ENCODE results near the gene MRAS.

MRAS gene

GRCh38 chr3:138394686-138395085 is 46.3 kb downstream of the MRAS start:
- H3K27ac ChIP-seq: no peak overlapping the region
- no peak for TF ChIP-seq CTCF (conservative IDR thresholded peaks at IDR 0.05; ENCODE audit: low read depth, low read length)

GRCh38 chr3:138395865-138396751 is 47.7 kb downstream of the MRAS start:
- H2AFZ ChIP-seq (ENCODE audit: low read depth): no peak overlapping the region
- H3K9ac ChIP-seq: no peak overlapping the region
- no peaks in the 10 kb centered on the region for H3K36me3 ChIP-seq (ENCODE audit: insufficient read depth)
- H3K4me2 ChIP-seq: no peak overlapping the region
- no peak overlapping the region for H3K27ac ChIP-seq
- H3K4me3 ChIP-seq (IDR thresholded peaks at IDR 0.05; ENCODE audit: insufficient read depth, low read depth, low read length): no peak overlapping the region
- no peak for TF ChIP-seq CTCF (conservative IDR thresholded peaks at IDR 0.05; ENCODE audit: low read depth, low read length)
- no peaks in the 10 kb centered on the region for H3K79me2 ChIP-seq (ENCODE audit: insufficient read depth, low read depth)
- no peaks in the 10 kb centered on the region for H3K27me3 ChIP-seq (ENCODE audit: insufficient read depth, low read depth)
- no peaks in the 10 kb centered on the region for H4K20me1 ChIP-seq (ENCODE audit: insufficient read depth)
- no peaks in the 10 kb centered on the region for H3K4me1 ChIP-seq (ENCODE audit: low read depth, poor library complexity, severe bottlenecking)

More at GRCh38 chr3:138394686-138395085, 46.3 kb downstream of the MRAS start:
- no peak overlapping the region for H2AFZ ChIP-seq (ENCODE audit: low read depth)
- H3K36me3 ChIP-seq (ENCODE audit: insufficient read depth): no peaks in the 10 kb centered on the region
- no peak overlapping the region for H3K9ac ChIP-seq
- no peaks in the 10 kb centered on the region for H4K20me1 ChIP-seq (ENCODE audit: insufficient read depth)
- no peaks in the 10 kb centered on the region for H3K27me3 ChIP-seq (ENCODE audit: insufficient read depth, low read depth)
- H3K4me1 ChIP-seq (ENCODE audit: low read depth, poor library complexity, severe bottlenecking): no peaks in the 10 kb centered on the region
- no peak overlapping the region for H3K4me3 ChIP-seq (IDR thresholded peaks at IDR 0.05; ENCODE audit: insufficient read depth, low read depth, low read length)
- no peaks in the 10 kb centered on the region for H3K79me2 ChIP-seq (ENCODE audit: insufficient read depth, low read depth)
- H3K4me2 ChIP-seq: no peak overlapping the region

- H3K4me3 ChIP-seq (IDR thresholded peaks at IDR 0.05; ENCODE audit: insufficient read depth, low read depth, low read length): no peak overlapping the region
- no peak overlapping the region for H3K27ac ChIP-seq
- H3K9ac ChIP-seq: no peak overlapping the region
- TF ChIP-seq CTCF (conservative IDR thresholded peaks at IDR 0.05; ENCODE audit: low read depth, low read length): no peak
- H3K4me2 ChIP-seq: no peak overlapping the region
- no peaks in the 10 kb centered on the region for H3K36me3 ChIP-seq (ENCODE audit: insufficient read depth)
- H3K79me2 ChIP-seq (ENCODE audit: insufficient read depth, low read depth): no peaks in the 10 kb centered on the region
- no peaks in the 10 kb centered on the region for H3K4me1 ChIP-seq (ENCODE audit: low read depth, poor library complexity, severe bottlenecking)
- no peaks in the 10 kb centered on the region for H4K20me1 ChIP-seq (ENCODE audit: insufficient read depth)
- no peaks in the 10 kb centered on the region for H3K27me3 ChIP-seq (ENCODE audit: insufficient read depth, low read depth)
- H2AFZ ChIP-seq (ENCODE audit: low read depth): no peak overlapping the region
Measured at GRCh38 chr3:138396752-138397410, 48.5 kb downstream of the MRAS start.

- Histone ChIP-seq H3K4me3 (IDR thresholded peaks at IDR 0.05; ENCODE audit: insufficient read depth, low read depth, low read length) (no peak overlapping the region), H3K4me1 (ENCODE audit: low read depth, poor library complexity, severe bottlenecking) (no peaks in the 10 kb centered on the region), H3K27ac (no peak overlapping the region), H3K79me2 (ENCODE audit: insufficient read depth, low read depth) (no peaks in the 10 kb centered on the region), H3K27me3 (ENCODE audit: insufficient read depth, low read depth) (no peaks in the 10 kb centered on the region), H3K9ac (no peak overlapping the region), H3K4me2 (no peak overlapping the region), H2AFZ (ENCODE audit: low read depth) (no peak overlapping the region), H3K36me3 (ENCODE audit: insufficient read depth) (no peaks in the 10 kb centered on the region), H4K20me1 (ENCODE audit: insufficient read depth) (no peaks in the 10 kb centered on the region)
- TF ChIP-seq CTCF (conservative IDR thresholded peaks at IDR 0.05; ENCODE audit: low read depth, low read length): no peak
Measured at GRCh38 chr3:138397983-138398382, 49.6 kb downstream of the MRAS start.

Measured in KMS-11 (cell line).